HCT116 (cell line): ENCODE measurements around the gene FAM168A. TPM values are rescaled to one million over a fixed set of nuclear protein-coding genes. Genes with fewer than 3 reads are reported as not detected.

Experiments used
- ATAC-seq: fragments of 200-7000 bp; cut with Tn5 transposase; 2 replicates; pipeline ENCODE4 v1.9.1; 2020; ENCODE audit warnings: mild to moderate bottlenecking, moderate library complexity
- BruUV-seq: library from RNA; stranded (reverse); fragments of 400-500 nt; replicated peaks from 2 replicates; lab custom pipeline; 2021; lab: Mats Ljungman, UMichigan
- CTCF ChIA-PET: fragments of 300-600 bp; sonication (Branson Sonifier 250); formaldehyde crosslinking; loops from one replicate; lab custom pipeline; 2021; ENCODE audit warnings: antibody characterized with exemption; lab: Charles Lee
- POLR2A ChIA-PET: fragments of 300-600, 350-600 bp; sonication (Branson Sonifier 250); formaldehyde crosslinking; loops from one replicate; lab custom pipeline; 2021; ENCODE audit warnings: antibody characterized with exemption; lab: Charles Lee
- RAD21 ChIA-PET, 2 experiments: fragments of 300-600 bp; sonication (Branson Sonifier 250); formaldehyde crosslinking; loops; one replicate each; lab custom pipeline; 2023; ENCODE audit warnings: low total read pairs in 2 of 2; ENCODE audit not compliant: uncharacterized antibody in 2 of 2, unreplicated experiment in 2 of 2, low non-redundant PET in 1 of 2; lab: Charles Lee
- DNase-seq: peaks from one replicate; pipeline ENCODE4 v3.0.0-alpha.2; 2010; ENCODE audit warnings: low read depth, low spot score
- H2AFZ ChIP-seq: fragments of 200-600 bp; shearing (Covaris generic), sonication (generic); 2 replicates; pipeline ENCODE4 v1.6.1; 2017; ENCODE audit warnings: low read depth, mixed run types, mixed read lengths, antibody characterized with exemption, low read length; ENCODE audit not compliant: poor library complexity, severe bottlenecking
- H3K27ac ChIP-seq: 2 replicates; pipeline ENCODE4 v1.5.1; 2012; ENCODE audit warnings: low read depth, low read length
- H3K27me3 ChIP-seq: fragments of 200-600 bp; sonication (generic); 2 replicates; pipeline ENCODE4 v1.6.1; 2016; ENCODE audit warnings: mixed run types, low read length, mixed read lengths; ENCODE audit not compliant: insufficient read depth
- H3K36me3 ChIP-seq, 2 experiments: fragments of 200-500 bp in 1 of 2; fragments of 200-600 bp in 1 of 2; sonication (Bioruptor generic) in 1 of 2; sonication (generic) in 1 of 2; 2 replicates each; pipeline versions ENCODE4 v1.5.1 to v1.6.1; 2014 to 2016; ENCODE audit warnings: low read length in 2 of 2, inconsistent platforms in 1 of 2, mixed read lengths in 1 of 2, mixed run types in 1 of 2; ENCODE audit not compliant: insufficient read depth in 2 of 2, control insufficient read depth in 1 of 2
- H3K4me1 ChIP-seq, 2 experiments: fragments of 200-600 bp in 1 of 2; sonication (generic) in 1 of 2; 2 replicates each; pipeline versions ENCODE4 v1.5.1 to v1.6.1; 2012 to 2017; ENCODE audit warnings: low read length in 2 of 2, inconsistent platforms in 1 of 2, mild to moderate bottlenecking in 1 of 2, mixed read lengths in 1 of 2, mixed run types in 1 of 2, moderate library complexity in 1 of 2; ENCODE audit not compliant: insufficient read depth in 2 of 2, control insufficient read depth in 1 of 2
- H3K4me2 ChIP-seq: fragments of 200-600 bp; sonication (generic); 2 replicates; pipeline ENCODE4 v1.6.1; 2017; ENCODE audit warnings: mixed run types, low read length, mixed read lengths
- H3K4me3 ChIP-seq, 2 experiments: fragments of 200-600 bp in 1 of 2; sonication (generic) in 1 of 2; replicated peaks in 1 of 2; 2 replicates each; pipeline ENCODE4 v1.5.1; 2011 to 2016; ENCODE audit warnings: low read length in 2 of 2, control low read depth in 1 of 2, low read depth in 1 of 2, mild to moderate bottlenecking in 1 of 2, mixed read lengths in 1 of 2, mixed run types in 1 of 2
- H3K79me2 ChIP-seq: fragments of 200-600 bp; sonication (generic); 2 replicates; pipeline ENCODE4 v1.6.1; 2017; ENCODE audit warnings: mild to moderate bottlenecking, mixed run types, low read length, moderate library complexity, mixed read lengths; ENCODE audit not compliant: insufficient read depth
- H3K9ac ChIP-seq: fragments of 200-600 bp; sonication (generic); 2 replicates; pipeline ENCODE4 v1.6.1; 2016; ENCODE audit warnings: low read length, mixed read lengths
- H3K9me2 ChIP-seq: fragments of 200-600 bp; sonication (generic), shearing (Covaris generic); 2 replicates; pipeline ENCODE4 v1.6.1; 2017; ENCODE audit warnings: mixed run types, mild to moderate bottlenecking, moderate library complexity; ENCODE audit not compliant: insufficient read depth
- H3K9me3 ChIP-seq, 2 experiments: fragments of 200-500 bp in 1 of 2; fragments of 200-600 bp in 1 of 2; sonication (Bioruptor generic) in 1 of 2; sonication (generic) in 1 of 2; 2 replicates each; pipeline ENCODE4 v1.6.1; 2014 to 2017; ENCODE audit warnings: low read length in 2 of 2, mixed read lengths in 2 of 2, inconsistent platforms in 1 of 2, low read depth in 1 of 2, mild to moderate bottlenecking in 1 of 2, mixed run types in 1 of 2, moderate library complexity in 1 of 2; ENCODE audit not compliant: control insufficient read depth in 1 of 2, insufficient read depth in 1 of 2
- H4K20me1 ChIP-seq: fragments of 200-600 bp; sonication (generic), shearing (Covaris generic); 2 replicates; pipeline ENCODE4 v1.6.1; 2017; ENCODE audit warnings: mixed run types, mild to moderate bottlenecking, moderate library complexity; ENCODE audit not compliant: insufficient read depth
- CBX3 ChIP-seq: IDR thresholded peaks from 2 replicates; pipeline ENCODE4 v1.6.1; 2012; ENCODE audit warnings: low read depth
- CEBPB ChIP-seq: IDR thresholded peaks from 2 replicates; pipeline ENCODE4 v1.6.1; 2012; ENCODE audit warnings: low read depth
- EGR1 ChIP-seq: IDR thresholded peaks from 2 replicates; pipeline ENCODE4 v1.6.1; 2012; ENCODE audit warnings: low read depth
- EZH2 ChIP-seq: fragments of 200-600 bp; sonication (generic); IDR thresholded peaks from 2 replicates; pipeline ENCODE4 v1.6.1; 2017; ENCODE audit warnings: antibody characterized with exemption, mixed run types
- EZH2phosphoT487 ChIP-seq: fragments of 200-600 bp; IDR thresholded peaks from 2 replicates; pipeline ENCODE4 v1.6.1; 2018; ENCODE audit warnings: antibody characterized with exemption, borderline replicate concordance
- FOSL1 ChIP-seq: IDR thresholded peaks from 2 replicates; pipeline ENCODE4 v1.6.1; 2012; ENCODE audit warnings: low read depth
- POLR2A ChIP-seq: IDR thresholded peaks from 2 replicates; pipeline ENCODE4 v1.7.0; 2011; ENCODE audit warnings: borderline replicate concordance; ENCODE audit not compliant: insufficient read depth, insufficient read length; ENCODE audit errors: extremely low read depth
- POLR2AphosphoS5 ChIP-seq: IDR thresholded peaks from 2 replicates; pipeline ENCODE4 v1.6.1; 2011; ENCODE audit warnings: mild to moderate bottlenecking, low read depth, low read length, moderate library complexity
- RAD21 ChIP-seq: IDR thresholded peaks from 2 replicates; pipeline ENCODE4 v1.6.1; 2012; ENCODE audit warnings: low read depth, mild to moderate bottlenecking
- REST ChIP-seq: IDR thresholded peaks from 2 replicates; pipeline ENCODE4 v1.6.1; 2012; ENCODE audit warnings: low read depth
- SIN3A ChIP-seq: IDR thresholded peaks from 2 replicates; pipeline ENCODE4 v1.6.1; 2012; ENCODE audit warnings: low read depth
- SP1 ChIP-seq: IDR thresholded peaks from 2 replicates; pipeline ENCODE4 v1.6.1; 2012; ENCODE audit warnings: low read depth
- SRF ChIP-seq: IDR thresholded peaks from 2 replicates; pipeline ENCODE4 v1.6.1; 2012; ENCODE audit warnings: low read depth
- ZBTB33 ChIP-seq: IDR thresholded peaks from 2 replicates; pipeline ENCODE4 v1.6.1; 2011; ENCODE audit warnings: mild to moderate bottlenecking, low read length, moderate library complexity; ENCODE audit not compliant: insufficient replicate concordance; ENCODE audit errors: extremely low read depth
- ZFX ChIP-seq: fragments of 450-650 bp; IDR thresholded peaks from 2 replicates; pipeline ENCODE4 v1.6.1; 2017
- ZNF274 ChIP-seq: fragments of 200-500 bp; sonication (Bioruptor generic); IDR thresholded peaks from 2 replicates; pipeline ENCODE4 v1.6.1; 2014; ENCODE audit warnings: mild to moderate bottlenecking, low read depth, low read length, inconsistent platforms
- intact Hi-C: fragments of 100-400 bp; cut with micrococcal nuclease; formaldehyde crosslinking; loops from 2 replicates; pipeline ENCODE4 v1.10.0; 2022
- total RNA-seq: library from RNA; stranded (reverse); gene quantifications from one replicate; pipeline ENCODE4 v1.2.1, GENCODE V29; 2021; ENCODE audit not compliant: unreplicated experiment

The FAM168A gene
- total RNA-seq, 1 experiment from 2014 or later: 31.5 TPM

- intact Hi-C loops: no loop called here
- H3K36me3 ChIP-seq: peaks cover 0 to 10% of the 10 kb centered on the region in 2 experiments; a peak in 1 of 4 replicates
- peaks cover 7 to 40% of the 10 kb centered on the region in 2 experiments; a peak in 3 of 4 replicates for H3K4me1 ChIP-seq
- H3K4me3 ChIP-seq: no peak overlapping the region
- ATAC-seq: no peak
- CTCF ChIA-PET: interaction anchor here (1.0 kb wide), 1 partner anchor 32 kb away, joined by 4 read pairs; no protein-coding TSS in a partner anchor
- no peak overlapping the region for H2AFZ ChIP-seq
- no peaks in the 10 kb centered on the region for H3K9me2 ChIP-seq
- H4K20me1 ChIP-seq: no peaks in the 10 kb centered on the region; the same call in 1 of the 2 replicates
- no peak overlapping the region for H3K4me2 ChIP-seq
- H3K27me3 ChIP-seq: no peaks in the 10 kb centered on the region
- no peak overlapping the region for H3K27ac ChIP-seq
- peaks cover 100% of the 10 kb centered on the region for H3K79me2 ChIP-seq
- no peak for TF ChIP-seq CEBPB
- TF ChIP-seq ZFX: no peak
- TF ChIP-seq EGR1: no peak
- TF ChIP-seq, all 23 proteins: peak for 0
- DNase-seq: no peak
- no TSS peak for BruUV-seq
- Histone ChIP-seq H3K9me3 (no peaks in the 10 kb centered on the region), H3K9ac (no peak overlapping the region)
- RAD21 ChIA-PET: no interaction called here
- POLR2A ChIA-PET: no interaction called here
Observed at GRCh38 chr11:73382747-73383146, 215.2 kb downstream of the FAM168A start.

GRCh38 chr11:73382183-73382582 lies 215.7 kb downstream of the FAM168A start:
- no peak overlapping the region for H3K9ac ChIP-seq
- intact Hi-C loops: no loop called here
- H3K9me3 ChIP-seq: no peaks in the 10 kb centered on the region
- ChIA-PET POLR2A (no interaction called here), CTCF (no interaction called here), RAD21 (no interaction called here)
- H3K36me3 ChIP-seq: peaks cover 0 to 10% of the 10 kb centered on the region in 2 experiments; a peak in 1 of 4 replicates
- H3K27ac ChIP-seq: no peak overlapping the region
- no peak overlapping the region for H2AFZ ChIP-seq
- H3K79me2 ChIP-seq: peaks cover 100% of the 10 kb centered on the region
- H3K9me2 ChIP-seq: no peaks in the 10 kb centered on the region
- ATAC-seq (no peak), DNase-seq (no peak)
- no peaks in the 10 kb centered on the region for H3K27me3 ChIP-seq
- H3K4me3 ChIP-seq: no peak overlapping the region
- no TSS peak for BruUV-seq
- no peak overlapping the region for H3K4me2 ChIP-seq
- peaks cover 7 to 44% of the 10 kb centered on the region in 2 experiments; a peak in 3 of 4 replicates for H3K4me1 ChIP-seq
- H4K20me1 ChIP-seq: no peaks in the 10 kb centered on the region; the same call in 1 of the 2 replicates
- no peak for TF ChIP-seq FOSL1
- TF ChIP-seq POLR2A: no peak
- TF ChIP-seq ZBTB33: no peak
- TF ChIP-seq REST: no peak
- no peak for TF ChIP-seq EZH2
- no peak for TF ChIP-seq POLR2AphosphoS5
- no peak for TF ChIP-seq SRF
- TF ChIP-seq SP1: no peak
- TF ChIP-seq ZNF274: no peak
- no peak for TF ChIP-seq SIN3A
- TF ChIP-seq EZH2phosphoT487: no peak
- TF ChIP-seq EGR1: no peak
- TF ChIP-seq RAD21: no peak
- TF ChIP-seq CEBPB: no peak
- TF ChIP-seq ZFX: no peak
- no peak for TF ChIP-seq CBX3
